Measurements from ENCODE around the gene RRAS.
"Not testable (repeated sequence)": the region's sequence is repeated elsewhere in the genome, so short reads cannot be mapped to it uniquely, and the experiment has no call there.

Gene RRAS

DNA sequence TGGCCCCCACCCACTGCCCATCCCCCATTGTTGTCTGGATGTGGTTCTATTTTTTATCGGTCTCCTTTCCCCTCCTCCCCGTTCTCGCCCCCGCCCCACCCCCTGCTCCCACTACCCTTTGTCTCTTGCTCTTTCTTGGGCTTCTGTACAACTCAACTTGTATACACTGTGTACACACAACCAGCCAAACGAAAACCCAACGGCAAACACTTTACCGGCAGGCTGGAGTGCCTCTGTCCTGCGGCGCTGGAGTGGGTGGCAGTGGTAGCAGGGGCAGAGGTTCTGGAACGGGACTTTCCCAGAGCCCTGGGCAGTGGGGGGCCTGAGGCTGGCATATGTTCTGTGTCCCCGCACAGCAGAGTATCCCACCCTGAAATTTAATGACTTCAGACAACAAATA is 13.7 kb downstream of the RRAS start:
- DNase-seq: no peak

DNA sequence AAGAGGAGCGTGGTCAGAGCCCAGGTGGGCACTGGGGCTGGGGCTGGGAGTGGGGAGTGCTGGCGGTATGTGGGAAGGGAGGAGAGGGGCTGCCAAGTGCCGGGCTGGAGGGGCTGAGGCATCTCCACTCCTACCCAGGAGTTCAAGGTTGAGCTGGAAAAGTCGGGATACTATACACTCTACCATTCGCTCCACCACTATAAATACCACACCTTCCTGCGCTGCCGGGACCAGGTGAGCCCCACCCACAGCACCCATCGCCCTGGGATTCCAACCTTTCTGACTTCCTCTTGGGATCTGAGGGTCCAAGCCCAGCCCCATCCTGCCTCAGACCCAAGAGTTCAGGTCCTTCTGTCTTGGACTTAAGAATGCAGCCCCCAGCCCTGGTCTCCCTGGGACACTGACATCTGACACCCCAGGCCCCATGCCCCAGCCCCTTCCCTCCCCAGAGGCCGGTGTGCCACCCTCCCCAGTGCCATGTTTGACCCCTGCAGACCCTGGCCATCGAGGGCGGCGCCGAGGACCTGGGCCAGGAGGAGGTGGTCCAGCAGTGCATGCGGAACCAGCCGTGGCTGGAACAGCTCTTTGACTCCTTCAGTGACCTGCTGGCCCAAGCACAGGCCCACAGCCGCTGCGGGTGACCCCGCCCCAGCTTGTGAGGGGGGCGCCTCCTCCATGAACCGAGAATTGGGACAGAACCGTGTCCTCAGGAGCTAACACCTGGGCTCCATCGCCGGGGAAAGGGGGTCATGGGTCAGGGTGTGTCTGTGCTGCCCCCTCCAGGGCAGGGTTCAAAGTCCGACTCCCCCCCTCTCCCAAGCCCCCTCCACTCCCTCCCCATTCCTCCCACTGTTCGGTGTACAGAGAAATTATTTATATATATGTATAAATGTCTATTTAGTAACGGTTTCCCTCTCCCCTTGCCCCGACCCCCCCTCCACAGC is 14.7 kb downstream of the RRAS start:
- no peak for DNase-seq

DNA sequence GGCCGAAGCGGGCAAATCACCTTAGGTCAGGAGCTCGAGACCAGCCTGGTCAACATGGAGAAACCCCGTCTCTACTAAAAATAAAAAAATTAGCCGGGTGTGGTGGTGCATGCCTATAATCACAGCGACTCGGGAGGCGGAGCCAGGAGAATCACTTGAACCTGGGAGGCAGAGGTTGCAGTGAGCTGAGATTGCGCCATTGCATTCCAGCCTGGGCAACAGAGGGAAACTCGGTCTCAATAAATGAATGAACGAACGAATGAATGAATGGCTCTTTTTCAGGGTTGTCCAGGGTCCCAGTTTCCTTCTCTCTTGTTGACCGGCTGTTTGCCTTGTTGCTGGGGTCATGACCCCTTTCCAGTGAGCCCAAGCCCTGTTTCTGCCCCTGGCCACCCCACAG is 22.1 kb downstream of the RRAS start:
- not testable (repeated sequence) for DNase-seq

DNA sequence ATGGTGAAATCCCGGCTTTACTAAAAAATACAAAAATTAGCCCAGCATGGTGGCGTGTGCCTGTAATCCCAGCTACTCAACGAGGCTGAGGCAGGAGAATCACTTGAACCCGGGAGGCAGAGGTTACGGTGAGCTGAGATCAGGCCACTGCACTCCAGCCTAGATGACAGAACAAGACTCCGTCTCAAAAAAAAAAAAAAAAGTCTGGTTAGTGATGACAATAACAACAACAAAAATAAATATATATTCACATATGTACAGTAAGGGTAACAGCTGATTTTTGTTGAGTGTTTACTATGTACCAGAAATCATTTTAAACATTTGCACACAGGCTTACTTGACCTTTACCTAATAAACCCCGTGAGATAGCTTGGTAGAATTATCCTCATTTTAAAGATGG is 23.0 kb downstream of the RRAS start:
- no peak for DNase-seq

DNA sequence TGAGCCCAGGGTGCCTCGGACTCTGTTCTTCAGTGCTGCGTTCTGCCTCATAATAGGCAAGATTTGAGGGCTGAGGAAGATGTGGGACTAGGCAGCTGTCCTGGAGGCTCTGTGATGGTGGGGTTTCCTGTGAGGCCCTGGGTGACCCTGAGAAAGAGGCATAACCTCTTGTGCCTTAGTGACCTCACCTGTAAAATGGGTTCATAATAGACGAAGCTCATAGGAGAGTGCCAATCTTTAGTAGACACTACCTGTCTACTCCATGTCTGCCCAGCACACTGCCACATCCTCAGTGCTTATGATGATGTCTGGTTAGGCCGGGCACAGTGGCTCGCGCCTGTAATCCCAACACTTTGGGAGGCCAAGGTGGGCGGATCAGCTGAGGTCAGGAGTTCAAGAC is 23.4 kb downstream of the RRAS start:
- no peak for DNase-seq

DNA sequence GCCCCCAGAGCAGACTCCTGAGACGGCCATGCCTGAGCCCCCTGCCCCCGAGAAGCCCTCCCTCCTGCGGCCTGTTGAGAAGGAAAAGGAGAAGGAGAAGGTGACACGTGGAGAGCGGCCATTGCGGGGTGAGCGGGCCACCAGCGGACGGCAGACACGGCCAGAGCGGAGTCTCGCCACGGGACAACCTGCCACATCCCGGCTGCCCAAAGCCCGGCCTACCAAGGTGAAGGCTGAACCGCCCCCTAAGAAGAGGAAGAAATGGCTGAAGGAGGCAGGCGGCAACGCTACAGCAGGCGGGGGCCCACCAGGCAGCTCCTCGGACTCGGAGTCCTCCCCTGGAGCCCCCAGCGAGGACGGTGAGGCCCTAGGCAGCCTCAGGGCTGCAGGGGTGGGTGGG is 24.1 kb downstream of the RRAS start:
- no peak for DNase-seq

DNA sequence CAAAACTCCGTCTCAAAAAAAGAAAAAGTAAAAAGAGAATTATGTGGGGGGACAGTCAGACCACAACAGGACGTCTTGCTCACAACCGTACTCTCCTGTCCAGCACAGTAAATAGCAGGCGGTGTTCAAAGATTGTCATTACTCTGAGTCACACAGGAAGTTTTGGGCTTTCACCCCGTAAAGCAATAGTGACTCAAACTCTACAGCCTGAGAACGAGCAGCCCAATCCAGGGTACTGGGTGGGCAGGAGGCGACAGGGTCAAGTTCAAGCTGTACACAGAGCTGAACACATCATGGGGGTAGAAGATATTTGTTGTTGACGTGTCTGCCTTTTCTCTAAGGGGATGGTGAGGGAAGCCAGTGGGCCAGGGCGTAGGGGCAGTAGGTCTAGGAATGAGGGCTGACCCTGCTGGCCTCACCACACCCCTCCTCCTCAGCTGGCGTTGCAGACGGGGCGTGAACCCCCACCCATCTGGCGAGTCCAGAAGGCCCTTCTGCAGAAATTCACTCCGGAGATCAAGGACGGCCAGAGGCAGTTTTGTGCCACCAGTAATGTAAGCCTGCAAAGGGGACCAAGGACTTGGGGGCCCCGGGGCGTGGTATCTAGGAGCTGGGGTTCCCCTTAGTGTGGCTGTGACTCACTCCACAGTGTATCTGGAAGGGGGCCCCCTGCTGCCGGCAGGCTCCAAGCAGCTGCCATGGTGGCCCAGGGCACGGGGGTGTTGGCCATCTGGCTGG is 25.7 kb downstream of the RRAS start:
- no peak for DNase-seq

DNA sequence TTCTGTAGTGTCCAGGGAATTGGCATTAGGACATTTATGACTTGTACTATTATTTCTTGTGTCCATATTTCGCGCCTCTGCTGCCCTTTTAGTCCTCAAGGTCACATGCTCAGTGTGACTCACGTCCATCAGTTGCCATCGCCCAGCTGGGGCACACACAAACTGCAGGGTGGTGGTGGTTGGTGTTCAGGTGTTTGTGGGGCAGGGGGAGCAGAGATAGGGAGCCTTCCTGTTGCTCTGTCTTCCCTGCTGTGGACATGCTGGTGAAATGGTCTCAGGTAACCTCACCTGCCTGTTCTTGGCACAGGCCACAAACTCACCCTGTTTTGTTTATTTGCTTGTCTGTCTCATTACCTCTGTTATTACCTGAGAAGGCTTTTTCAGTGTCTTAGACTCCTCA is 26.6 kb downstream of the RRAS start:
- DNase-seq: no peak

DNA sequence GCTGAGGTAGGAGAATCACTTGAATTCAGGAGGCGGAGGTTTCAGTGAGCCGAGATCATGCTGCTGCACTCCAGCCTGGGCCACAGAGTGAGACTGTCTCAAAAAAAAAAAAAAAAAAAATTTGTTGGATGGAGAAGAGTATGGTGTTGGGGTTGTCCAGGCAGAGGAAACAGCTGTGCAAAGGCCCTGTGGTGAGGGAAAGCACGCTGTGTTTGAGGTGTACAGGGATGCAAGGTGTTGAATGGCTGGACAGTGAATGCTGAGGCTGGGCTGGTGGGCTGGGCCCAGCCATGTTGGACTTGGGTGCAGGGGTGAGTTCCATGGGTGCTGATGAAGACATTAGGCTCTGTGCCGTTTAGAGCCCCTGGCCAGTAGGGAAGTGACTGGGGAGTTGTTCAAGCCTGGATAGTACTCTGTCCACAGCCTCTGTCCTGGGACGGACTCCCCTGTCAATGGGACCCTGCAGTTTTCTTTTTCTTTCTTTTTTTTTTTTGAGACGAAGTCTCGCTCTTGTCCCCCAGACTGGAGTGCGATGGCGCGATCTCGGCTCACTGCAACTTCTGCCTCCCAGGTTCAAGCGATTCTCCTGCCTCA is 30.3 kb downstream of the RRAS start:
- DNase-seq: no peak

DNA sequence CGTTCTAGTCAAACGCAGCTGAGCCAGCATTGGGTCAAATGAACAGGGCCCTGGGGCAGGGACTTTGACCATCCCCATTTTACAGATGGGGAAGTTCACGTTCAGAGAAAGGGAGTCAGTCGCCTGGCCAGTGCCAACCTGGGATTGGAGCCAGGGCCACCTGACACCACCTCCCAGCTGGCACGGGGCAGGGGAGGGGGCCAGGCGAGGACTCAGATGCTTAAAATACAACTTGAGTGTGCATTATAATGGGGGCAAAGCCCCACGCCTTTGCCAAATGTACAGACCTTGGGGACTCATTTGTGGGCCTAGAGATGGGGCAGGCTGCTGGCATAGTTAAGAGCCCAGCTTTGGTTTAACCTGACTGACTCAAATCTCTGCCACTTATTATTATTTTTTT is 34.3 kb downstream of the RRAS start:
- no peak for DNase-seq

DNA sequence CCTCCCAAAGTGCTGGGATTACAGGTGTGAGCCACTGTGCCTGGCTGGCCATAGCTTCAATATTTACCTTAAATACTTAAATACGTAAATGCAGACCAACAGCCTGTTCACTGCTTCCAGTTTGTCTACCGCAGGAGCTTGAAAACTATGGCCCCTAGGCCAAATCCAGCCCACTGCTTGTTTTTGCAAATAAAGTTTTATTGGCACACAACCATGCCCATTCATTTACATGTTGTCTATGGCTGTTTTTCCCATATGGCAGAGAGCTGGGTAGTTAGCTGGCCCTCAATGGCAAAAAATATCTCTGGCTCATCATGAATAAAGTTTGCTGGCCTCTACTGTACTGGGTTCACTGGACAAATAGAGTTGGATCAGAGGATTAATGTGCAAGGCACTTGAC is 37.1 kb downstream of the RRAS start:
- no peak for DNase-seq

DNA sequence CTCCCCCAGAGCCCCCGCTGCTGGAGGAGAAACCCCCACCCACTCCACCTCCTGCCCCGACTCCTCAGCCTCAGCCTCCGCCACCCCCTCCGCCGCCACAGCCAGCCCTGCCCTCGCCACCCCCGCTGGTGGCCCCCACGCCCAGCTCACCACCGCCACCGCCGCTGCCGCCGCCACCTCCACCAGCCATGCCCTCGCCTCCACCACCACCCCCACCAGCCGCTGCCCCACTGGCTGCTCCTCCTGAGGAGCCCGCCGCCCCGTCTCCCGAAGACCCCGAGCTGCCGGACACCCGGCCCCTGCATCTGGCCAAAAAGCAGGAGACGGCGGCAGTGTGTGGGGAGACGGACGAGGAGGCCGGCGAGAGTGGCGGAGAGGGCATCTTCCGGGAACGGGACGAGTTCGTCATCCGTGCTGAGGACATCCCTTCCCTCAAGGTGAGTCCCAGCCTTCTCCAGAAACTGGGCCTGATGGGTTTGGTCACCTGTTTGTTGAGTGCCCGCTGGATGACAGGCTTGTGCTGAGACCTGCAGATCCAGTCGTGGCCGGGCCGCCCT is 38.4 kb downstream of the RRAS start:
- DNase-seq: no peak

DNA sequence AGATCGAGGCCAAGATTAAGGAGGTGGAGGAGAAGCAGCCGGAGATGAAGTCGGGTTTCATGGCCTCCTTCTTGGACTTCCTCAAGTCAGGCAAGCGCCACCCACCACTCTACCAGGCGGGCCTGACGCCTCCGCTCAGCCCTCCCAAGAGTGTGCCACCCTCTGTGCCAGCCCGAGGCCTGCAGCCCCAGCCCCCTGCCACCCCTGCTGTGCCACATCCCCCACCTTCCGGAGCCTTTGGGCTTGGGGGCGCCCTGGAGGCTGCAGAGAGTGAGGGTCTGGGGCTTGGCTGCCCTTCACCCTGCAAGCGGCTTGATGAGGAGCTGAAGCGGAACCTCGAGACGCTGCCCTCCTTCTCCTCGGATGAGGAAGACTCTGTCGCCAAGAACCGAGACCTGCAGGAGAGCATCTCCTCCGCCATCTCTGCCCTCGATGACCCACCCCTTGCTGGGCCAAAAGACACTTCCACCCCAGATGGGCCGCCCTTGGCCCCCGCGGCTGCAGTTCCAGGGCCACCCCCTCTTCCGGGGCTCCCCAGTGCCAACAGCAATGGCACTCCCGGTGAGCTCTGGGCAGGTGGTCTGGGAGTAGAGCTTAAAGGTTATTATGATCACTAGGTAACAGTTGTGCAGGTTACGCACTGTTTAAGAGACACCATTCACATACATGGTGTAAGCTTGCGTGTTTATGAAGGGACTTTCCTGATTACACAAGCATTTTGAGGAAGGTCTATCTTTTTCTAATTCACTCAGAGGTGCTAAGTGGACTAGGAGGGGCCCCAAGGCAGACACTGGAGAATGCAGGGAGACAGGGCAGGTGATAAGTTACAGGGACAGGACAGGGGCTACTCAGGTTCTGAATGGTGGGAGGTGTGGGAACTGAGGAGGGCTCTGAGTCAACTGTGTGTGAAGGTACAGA is 40.3 kb downstream of the RRAS start:
- no peak for DNase-seq

DNA sequence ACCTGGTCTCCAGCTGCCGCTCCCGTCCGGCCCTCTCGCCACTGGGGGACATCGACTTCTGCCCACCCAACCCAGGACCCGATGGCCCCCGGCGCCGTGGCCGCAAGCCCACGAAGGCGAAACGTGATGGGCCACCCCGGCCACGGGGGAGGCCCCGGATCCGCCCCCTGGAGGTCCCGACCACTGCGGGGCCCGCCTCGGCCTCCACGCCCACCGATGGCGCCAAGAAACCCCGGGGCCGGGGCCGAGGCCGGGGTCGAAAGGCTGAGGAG is 42.3 kb downstream of the RRAS start:
- no peak for DNase-seq

DNA sequence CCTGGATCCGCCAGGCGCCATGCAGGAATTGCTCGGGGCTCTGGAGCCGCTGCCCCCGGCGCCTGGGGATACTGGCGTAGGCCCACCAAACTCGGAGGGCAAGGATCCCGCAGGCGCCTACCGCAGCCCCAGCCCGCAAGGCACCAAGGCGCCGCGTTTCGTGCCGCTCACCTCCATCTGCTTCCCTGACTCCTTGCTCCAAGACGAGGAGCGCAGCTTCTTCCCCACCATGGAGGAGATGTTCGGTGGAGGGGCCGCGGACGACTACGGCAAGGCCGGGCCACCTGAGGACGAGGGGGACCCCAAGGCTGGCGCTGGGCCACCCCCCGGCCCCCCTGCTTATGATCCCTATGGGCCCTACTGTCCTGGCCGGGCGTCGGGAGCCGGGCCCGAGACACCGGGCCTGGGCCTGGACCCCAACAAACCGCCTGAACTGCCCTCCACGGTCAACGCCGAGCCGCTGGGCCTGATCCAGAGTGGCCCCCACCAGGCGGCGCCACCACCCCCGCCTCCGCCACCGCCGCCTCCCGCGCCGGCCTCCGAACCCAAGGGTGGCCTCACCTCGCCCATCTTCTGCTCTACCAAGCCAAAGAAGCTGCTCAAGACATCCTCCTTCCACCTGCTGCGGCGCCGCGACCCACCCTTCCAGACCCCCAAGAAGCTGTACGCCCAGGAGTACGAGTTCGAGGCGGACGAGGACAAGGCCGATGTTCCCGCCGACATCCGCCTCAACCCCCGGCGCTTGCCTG is 42.8 kb downstream of the RRAS start:
- DNase-seq: no peak

DNA sequence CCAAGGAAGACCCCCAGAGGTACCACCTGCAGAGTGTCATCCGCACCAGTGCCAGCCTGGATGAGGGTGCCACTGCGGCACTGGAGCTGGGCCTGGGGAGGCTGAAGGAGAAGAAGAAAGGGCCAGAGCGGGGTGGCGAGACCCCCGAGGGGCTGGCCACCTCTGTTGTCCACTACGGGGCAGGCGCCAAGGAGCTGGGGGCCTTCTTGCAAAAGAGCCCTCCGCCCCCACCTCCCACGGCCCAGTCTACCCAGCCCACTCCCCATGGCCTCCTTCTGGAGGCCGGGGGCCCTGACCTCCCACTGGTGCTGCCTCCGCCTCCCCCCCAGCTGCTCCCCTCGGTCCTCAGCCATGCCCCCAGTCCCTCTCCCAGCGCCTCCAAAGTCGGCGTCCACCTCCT is 43.5 kb downstream of the RRAS start:
- no peak for DNase-seq

DNA sequence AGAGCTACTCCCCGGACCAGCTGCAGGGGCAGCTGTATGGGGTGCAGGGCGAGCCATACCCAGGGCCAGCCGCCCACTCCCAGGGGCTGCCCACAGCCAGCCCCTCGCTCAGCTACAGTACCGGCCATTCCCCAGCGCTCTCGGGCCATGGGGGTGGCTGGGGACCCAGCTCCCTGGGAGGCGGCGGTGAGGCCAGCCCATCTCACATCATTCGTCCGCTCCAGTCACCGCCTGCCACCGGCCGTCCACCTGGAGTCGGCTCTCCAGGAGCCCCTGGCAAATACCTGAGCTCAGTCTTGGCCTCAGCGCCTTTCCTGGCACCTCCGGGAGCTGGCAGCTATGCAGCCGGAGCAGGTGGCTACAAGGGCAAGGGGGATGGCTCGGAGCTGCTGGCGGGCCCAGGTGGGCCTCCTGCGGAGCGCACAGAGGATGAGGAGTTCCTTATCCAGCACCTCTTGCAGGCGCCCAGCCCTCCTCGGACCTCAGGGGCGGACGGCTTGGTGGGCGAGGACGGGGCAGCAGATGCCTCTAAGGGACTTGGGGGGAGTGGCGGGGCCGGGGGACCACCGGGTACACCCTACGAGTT is 44.0 kb downstream of the RRAS start:
- no peak for DNase-seq

DNA sequence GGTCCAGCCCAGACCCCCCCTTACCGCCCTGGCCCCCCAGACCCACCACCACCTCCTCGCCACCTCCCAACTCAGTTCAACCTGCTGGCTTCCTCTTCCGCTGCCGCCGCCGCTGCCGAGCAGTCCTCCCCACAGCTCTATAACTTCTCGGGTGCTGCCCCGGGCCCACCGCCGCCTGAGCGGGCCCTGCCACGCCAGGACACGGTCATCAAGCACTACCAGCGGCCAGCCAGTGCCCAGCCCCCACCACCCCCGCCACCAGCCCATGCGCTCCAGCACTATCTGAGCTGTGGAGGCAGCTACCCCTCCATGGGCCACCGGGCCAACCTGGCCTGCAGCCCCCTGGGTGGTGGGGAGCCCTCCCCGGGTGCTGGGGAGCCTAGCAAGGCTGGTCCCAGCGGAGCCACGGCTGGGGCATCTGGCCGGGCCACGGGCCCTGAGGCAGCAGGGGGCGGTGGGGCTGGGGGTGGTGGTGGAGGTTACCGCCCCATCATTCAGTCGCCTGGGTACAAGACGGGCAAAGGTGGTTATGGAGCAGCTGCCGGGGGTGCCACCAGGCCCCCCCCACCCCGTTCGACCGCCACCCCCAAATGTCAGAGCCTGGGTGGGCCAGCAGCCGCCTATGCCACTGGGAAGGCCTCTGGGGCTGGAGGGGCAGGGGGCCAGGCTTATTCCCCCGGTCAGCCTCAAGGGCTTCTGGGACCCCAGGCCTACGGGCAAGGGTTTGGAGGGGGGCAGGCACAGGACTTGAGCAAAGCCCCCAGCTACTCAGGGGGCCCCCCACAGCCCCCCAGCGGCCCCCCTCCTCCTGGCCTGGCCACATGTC is 44.7 kb downstream of the RRAS start:
- no peak for DNase-seq

DNA sequence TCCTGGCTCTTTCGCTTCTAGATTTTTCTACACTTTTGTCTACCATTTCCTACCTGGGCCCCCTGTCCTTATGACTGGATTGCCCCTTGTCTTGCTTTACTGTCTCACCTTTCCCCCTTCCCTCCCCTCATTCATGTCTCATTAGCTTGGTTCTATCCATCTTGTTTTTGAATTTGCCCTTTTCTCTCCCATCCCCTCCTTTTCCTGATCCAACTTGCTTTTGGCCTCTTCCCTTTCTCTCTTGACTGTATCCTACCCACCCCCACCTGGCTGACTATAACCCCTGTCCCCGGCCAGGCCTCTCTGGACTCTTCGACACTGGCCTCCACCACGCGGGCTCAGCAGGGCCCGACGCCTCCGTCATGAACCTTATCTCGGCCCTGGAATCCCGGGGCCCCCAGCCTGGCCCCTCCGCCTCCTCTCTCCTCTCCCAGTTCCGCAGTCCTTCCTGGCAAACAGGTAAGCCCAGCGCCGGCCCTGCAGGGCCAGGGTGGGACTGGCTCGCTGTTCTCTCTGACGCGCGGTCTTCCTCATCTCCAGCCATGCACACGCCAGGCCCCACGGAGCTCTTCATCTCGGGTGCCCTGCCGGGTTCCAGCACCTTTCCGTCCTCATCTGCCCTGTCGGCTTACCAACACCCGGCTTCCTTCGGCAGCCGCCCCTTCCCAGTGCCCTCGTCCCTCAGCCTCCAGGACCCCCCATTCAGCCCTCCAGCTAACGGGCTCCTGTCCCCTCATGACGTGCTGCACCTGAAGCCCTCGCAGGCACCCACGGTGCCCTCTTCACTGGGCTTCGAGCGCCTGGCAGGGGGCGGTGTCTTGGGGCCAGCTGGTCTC is 45.6 kb downstream of the RRAS start:
- no peak for DNase-seq
